B cell (primary cell): Measurements from ENCODE around the gene STOML1. TPM values are rescaled to one million over a fixed set of nuclear protein-coding genes. Genes with fewer than 3 reads are reported as not detected.

Source experiments
- ATAC-seq: fragments of 200-7000 bp; cut with Tn5 transposase; one replicate; pipeline ENCODE4 v1.10.0; 2021; ENCODE audit warnings: low read depth, mild to moderate bottlenecking, moderate number of reproducible peaks, moderate library complexity
- CTCF ChIA-PET: fragments of 350-600 bp; sonication (Branson Sonifier 250); formaldehyde crosslinking; loops from one replicate; lab custom pipeline; 2021; ENCODE audit warnings: antibody characterized with exemption, inconsistent platforms; lab: Charles Lee
- POLR2A ChIA-PET: fragments of 350-600 bp; sonication (Branson Sonifier 250); formaldehyde crosslinking; loops from one replicate; lab custom pipeline; 2021; ENCODE audit warnings: antibody characterized with exemption; lab: Charles Lee
- DNase-seq: peaks from one replicate; pipeline ENCODE4 v3.0.0; 2013
- H2AFZ ChIP-seq: 2 replicates; pipeline ENCODE4 v1.6.1; 2012; ENCODE audit warnings: mild to moderate bottlenecking, low read depth, low read length; ENCODE audit not compliant: insufficient read depth, poor library complexity, severe bottlenecking
- H3K27ac ChIP-seq, 2 donors: 1 replicate in 1 of 2; 2 replicates in 1 of 2; pipeline ENCODE4 v1.5.1; 2012 to 2013; ENCODE audit warnings: low read length in 2 of 2, mild to moderate bottlenecking in 2 of 2, moderate library complexity in 1 of 2
- H3K27me3 ChIP-seq, 4 experiments: fragments of 200-600 bp in 1 of 4; sonication (generic) in 1 of 4; replicated peaks in 1 of 4; 1 replicate in 2 of 4; 2 replicates in 2 of 4; pipeline versions ENCODE4 v1.6.1 to v1.7.0; 2013 to 2016; ENCODE audit warnings: low read length in 3 of 4, mild to moderate bottlenecking in 2 of 4, mixed read lengths in 1 of 4, moderate library complexity in 1 of 4; ENCODE audit not compliant: insufficient read depth in 4 of 4, control insufficient read depth in 3 of 4; ENCODE audit errors: control extremely low read depth in 1 of 4
- H3K36me3 ChIP-seq, 2 experiments: replicated peaks in 1 of 2; 1 replicate in 1 of 2; 2 replicates in 1 of 2; pipeline versions ENCODE4 v1.6.1 to v1.7.1; 2013; ENCODE audit warnings: low read length in 1 of 2; ENCODE audit not compliant: insufficient read depth in 2 of 2, control insufficient read depth in 1 of 2; ENCODE audit errors: control extremely low read depth in 1 of 2, extremely low read depth in 1 of 2
- H3K4me1 ChIP-seq, 2 donors: fragments of 200-600 bp in 1 of 2; sonication (generic) in 1 of 2; 1 replicate in 1 of 2; 2 replicates in 1 of 2; pipeline versions ENCODE4 v1.5.1 to v1.6.1; 2013 to 2017; ENCODE audit warnings: low read length in 2 of 2; ENCODE audit not compliant: control insufficient read depth in 2 of 2, insufficient read depth in 2 of 2
- H3K4me2 ChIP-seq: replicated peaks from 2 replicates; pipeline ENCODE3; 2012; ENCODE audit warnings: mild to moderate bottlenecking, low read depth, low read length; ENCODE audit not compliant: poor library complexity, severe bottlenecking
- H3K4me3 ChIP-seq, 5 experiments: fragments of 200-600 bp in 1 of 5; sonication (generic) in 1 of 5; 1 replicate in 3 of 5; 2 replicates in 2 of 5; pipeline versions ENCODE4 v1.5.1 to v1.7.0; 2011 to 2016; ENCODE audit warnings: low read length in 4 of 5, mild to moderate bottlenecking in 4 of 5, low read depth in 2 of 5, control low read depth in 1 of 5, moderate library complexity in 1 of 5; ENCODE audit not compliant: insufficient read depth in 1 of 5; ENCODE audit errors: control extremely low read depth in 1 of 5, extremely low read depth in 1 of 5
- H3K79me2 ChIP-seq: fragments of 200-600 bp; sonication (generic); one replicate; pipeline ENCODE4 v1.6.0; 2016; ENCODE audit warnings: low read length; ENCODE audit not compliant: control insufficient read depth, insufficient read depth
- H3K9ac ChIP-seq: fragments of 200-600 bp; sonication (generic); 2 replicates; pipeline ENCODE4 v1.6.1; 2017; ENCODE audit warnings: mild to moderate bottlenecking, low read length, moderate library complexity
- H3K9me3 ChIP-seq, 3 donors: one replicate each; pipeline versions ENCODE4 v1.6.1 to v1.7.1; 2013; ENCODE audit warnings: low read length in 2 of 3; ENCODE audit not compliant: control insufficient read depth in 2 of 3, insufficient read depth in 1 of 3; ENCODE audit errors: control extremely low read depth in 1 of 3
- H4K20me1 ChIP-seq: 2 replicates; pipeline ENCODE4 v1.6.0; 2012; ENCODE audit warnings: mild to moderate bottlenecking, low read length; ENCODE audit not compliant: insufficient read depth, control insufficient read depth, poor library complexity, severe bottlenecking
- H3K27ac Mint-ChIP-seq: one replicate; pipeline ENCODE4 v1.8.0; 2021; ENCODE audit warnings: mixed read lengths
- H3K27me3 Mint-ChIP-seq: one replicate; pipeline ENCODE4 v1.8.0; 2021; ENCODE audit warnings: mixed read lengths
- H3K4me1 Mint-ChIP-seq: one replicate; pipeline ENCODE4 v1.8.0; 2021; ENCODE audit warnings: mixed read lengths
- H3K4me3 Mint-ChIP-seq: one replicate; pipeline ENCODE4 v1.8.0; 2021; ENCODE audit warnings: mixed read lengths
- H3K9me3 Mint-ChIP-seq: one replicate; pipeline ENCODE4 v1.8.0; 2022; ENCODE audit warnings: mixed read lengths; ENCODE audit not compliant: insufficient read depth
- CTCF ChIP-seq: fragments of 200-600 bp; IDR thresholded peaks from one replicate; pipeline ENCODE4 v1.8.0; 2022; ENCODE audit warnings: antibody characterized with exemption, mild to moderate bottlenecking
- EZH2 ChIP-seq: IDR thresholded peaks from 2 replicates; pipeline ENCODE4 v1.6.1; 2012; ENCODE audit warnings: borderline replicate concordance, low read depth, mild to moderate bottlenecking, moderate library complexity, low read length; ENCODE audit not compliant: insufficient read depth, poor library complexity, severe bottlenecking
- WGBS: methylation state at CpG from one replicate; pipeline ENCODE4 v1.1.5; 2013; ENCODE audit warnings: missing lambda C conversion rate; ENCODE audit not compliant: insufficient coverage; 5-methylcytosine and 5-hydroxymethylcytosine counted together
- intact Hi-C: fragments of 100-400 bp; cut with micrococcal nuclease; formaldehyde crosslinking; loops from one replicate; pipeline ENCODE4 v1.10.0; 2022
- polyA plus RNA-seq: library from polyadenylated mRNA; depleted of rRNA; stranded (reverse); fragments of >200 nt; gene quantifications from 2 replicates; pipeline ENCODE4 v1.2.3, GENCODE V29; 2012
- total RNA-seq, 2 donors: library from RNA; stranded (reverse); fragments of 120-200 nt in 1 of 2; gene quantifications; 1 replicate in 1 of 2; 2 replicates in 1 of 2; pipeline versions ENCODE4 v1.2.3 to v1.2.4, GENCODE V29; 2013 to 2022

The STOML1 gene
- total and polyA plus RNA-seq, 2 donors (not counting 1 experiment from before 2014, with no cell fraction given), result 6.2 to 11.3 TPM

GRCh38 chr15:74028646-74029045 is 36.6 kb upstream of the STOML1 start:
- H3K4me1 ChIP-seq, result no peaks in the 10 kb centered on the region
- H3K9me3 Mint-ChIP-seq, result no peaks in the 10 kb centered on the region
- TF ChIP-seq CTCF (no peak), EZH2 (no peak)
- intact Hi-C loops, result no loop called here
- no peaks in the 10 kb centered on the region for H3K27me3 ChIP-seq
- 92% methylated on average over 2 of the region's 3 CpGs for WGBS
- CTCF ChIA-PET, result interaction anchor here (1.1 to 2.3 kb wide), 2 partner anchors 20 to 56 kb away, joined by 3 to 7 read pairs; no protein-coding TSS in a partner anchor
- H4K20me1 ChIP-seq, result peaks cover 31% of the 10 kb centered on the region
- no peak overlapping the region for H3K9ac ChIP-seq
- peaks cover 8 to 80% of the 10 kb centered on the region in 2 experiments for H3K36me3 ChIP-seq
- DNase-seq, result no peak
- POLR2A ChIA-PET, result no interaction called here
- H3K4me3 ChIP-seq, result no peak overlapping the region
- H3K79me2 ChIP-seq, result peaks cover 22% of the 10 kb centered on the region
- no peaks in the 10 kb centered on the region for H3K27me3 Mint-ChIP-seq
- H3K27ac Mint-ChIP-seq, result no peak overlapping the region
- H3K4me3 Mint-ChIP-seq, result no peak overlapping the region
- H3K9me3 ChIP-seq, result no peaks in the 10 kb centered on the region
- no peak for ATAC-seq
- no peak overlapping the region for H2AFZ ChIP-seq
- H3K27ac ChIP-seq, result no peak overlapping the region
- H3K4me1 Mint-ChIP-seq, result no peaks in the 10 kb centered on the region
- H3K4me2 ChIP-seq, result no peak overlapping the region

GRCh38 chr15:74027688-74028087 is 35.6 kb upstream of the STOML1 start:
- Histone ChIP-seq H3K4me3 (no peak overlapping the region), H3K27ac (no peak overlapping the region), H3K4me1 (no peaks in the 10 kb centered on the region), H3K36me3 (peaks cover 10 to 78% of the 10 kb centered on the region in 2 experiments), H3K4me2 (no peak overlapping the region), H3K9ac (no peak overlapping the region), H2AFZ (no peak overlapping the region), H3K79me2 (peaks cover 31% of the 10 kb centered on the region), H3K27me3 (no peaks in the 10 kb centered on the region), H3K9me3 (no peaks in the 10 kb centered on the region), H4K20me1 (peaks cover 39% of the 10 kb centered on the region)
- CTCF ChIA-PET, result interaction anchor here (1.1 to 2.3 kb wide), 2 partner anchors 21 to 55 kb away, joined by 3 to 7 read pairs; no protein-coding TSS in a partner anchor
- Mint-ChIP-seq H3K27ac (no peak overlapping the region), H3K9me3 (no peaks in the 10 kb centered on the region), H3K27me3 (no peaks in the 10 kb centered on the region), H3K4me3 (no peak overlapping the region), H3K4me1 (no peaks in the 10 kb centered on the region)
- ATAC-seq, result no peak
- intact Hi-C loops, result no loop called here
- POLR2A ChIA-PET, result interaction anchor here (1.1 kb wide), 1 partner anchor 1778 kb away, joined by 8 read pairs; no protein-coding TSS in a partner anchor
- TF ChIP-seq EZH2 (no peak), CTCF (no peak)
- no peak for DNase-seq
- 84% methylated on average over 2 of the region's 3 CpGs for WGBS
